ENCODE measurements around the gene OTOF. TPM values are rescaled to one million over a fixed set of nuclear protein-coding genes. Genes with fewer than 3 reads are reported as not detected.

The OTOF gene
- total RNA-seq, 1 donor from 2014 or later = not detected

- H3K27me3 ChIP-seq (ENCODE audit: low read depth) = peaks cover 12% of the 10 kb centered on the region
- DNase-seq = no peak
- no peaks in the 10 kb centered on the region for H3K36me3 ChIP-seq
- no peaks in the 10 kb centered on the region for H3K4me1 ChIP-seq
- no peak for TF ChIP-seq CTCF (IDR thresholded peaks at IDR 0.05; ENCODE audit: borderline replicate concordance)
- H3K4me3 ChIP-seq = no peak overlapping the region
- peaks cover 4% of the 10 kb centered on the region for H3K9me3 ChIP-seq (replicated peaks)
- H3K27ac ChIP-seq (replicated peaks) = no peak overlapping the region
- intact Hi-C loops (cut with micrococcal nuclease) = no loop called here
Measured at GRCh38 chr2:26494199-26494598, 16.3 kb upstream of the OTOF start.

- no peaks in the 10 kb centered on the region for H3K4me1 ChIP-seq
- TF ChIP-seq CTCF (IDR thresholded peaks at IDR 0.05; ENCODE audit: borderline replicate concordance) = no peak
- no peak overlapping the region for H3K27ac ChIP-seq (replicated peaks)
- H3K27me3 ChIP-seq (ENCODE audit: low read depth) = peaks cover 10% of the 10 kb centered on the region
- H3K36me3 ChIP-seq = no peaks in the 10 kb centered on the region
- intact Hi-C loops (cut with micrococcal nuclease) = no loop called here
- DNase-seq = no peak
- H3K9me3 ChIP-seq (replicated peaks) = peaks cover 4% of the 10 kb centered on the region
- no peak overlapping the region for H3K4me3 ChIP-seq
Measured at GRCh38 chr2:26493566-26493965, 15.6 kb upstream of the OTOF start.

GRCh38 chr2:26492749-26493515 lies 15.0 kb upstream of the OTOF start:
- Histone ChIP-seq H3K4me3 (no peak overlapping the region), H3K9me3 (replicated peaks) (peaks cover 4% of the 10 kb centered on the region), H3K27me3 (ENCODE audit: low read depth) (peaks cover 4% of the 10 kb centered on the region), H3K4me1 (no peaks in the 10 kb centered on the region), H3K27ac (replicated peaks) (no peak overlapping the region), H3K36me3 (no peaks in the 10 kb centered on the region)
- intact Hi-C loops (cut with micrococcal nuclease) = no loop called here
- DNase-seq = no peak
- no peak for TF ChIP-seq CTCF (IDR thresholded peaks at IDR 0.05; ENCODE audit: borderline replicate concordance)

GRCh38 chr2:26491563-26492167 lies 13.7 kb upstream of the OTOF start:
- no peak overlapping the region for H3K27ac ChIP-seq (replicated peaks)
- no peak for DNase-seq
- H3K4me1 ChIP-seq = no peaks in the 10 kb centered on the region
- H3K9me3 ChIP-seq (replicated peaks) = peaks cover 4% of the 10 kb centered on the region
- no peak for TF ChIP-seq CTCF (IDR thresholded peaks at IDR 0.05; ENCODE audit: borderline replicate concordance)
- intact Hi-C loops (cut with micrococcal nuclease) = no loop called here
- no peaks in the 10 kb centered on the region for H3K27me3 ChIP-seq (ENCODE audit: low read depth)
- no peak overlapping the region for H3K4me3 ChIP-seq
- H3K36me3 ChIP-seq = no peaks in the 10 kb centered on the region

- Histone ChIP-seq H3K27me3 (ENCODE audit: low read depth) (no peaks in the 10 kb centered on the region), H3K4me1 (peaks cover 5% of the 10 kb centered on the region), H3K4me3 (no peak overlapping the region), H3K36me3 (no peaks in the 10 kb centered on the region), H3K27ac (replicated peaks) (no peak overlapping the region), H3K9me3 (replicated peaks) (no peaks in the 10 kb centered on the region)
- no peak for DNase-seq
- intact Hi-C loops (cut with micrococcal nuclease) = no loop called here
- TF ChIP-seq CTCF (IDR thresholded peaks at IDR 0.05; ENCODE audit: borderline replicate concordance) = no peak
Measured at GRCh38 chr2:26489213-26489850, 11.4 kb upstream of the OTOF start.

Data from left ventricle myocardium inferior (tissue), 1 donor.